HG02938 (cell line): ENCODE measurements around the gene WDFY3.
"Not testable (repeated sequence)": the region's sequence is repeated elsewhere in the genome, so short reads cannot be mapped to it uniquely, and the experiment has no call there.

ENCODE experiments used
- ATAC-seq: cut with Tn5 transposase; IDR thresholded peaks from one replicate; pipeline ENCODE4 v1.9.1; 2021; ENCODE audit warnings: mild to moderate bottlenecking, moderate library complexity; ENCODE audit not compliant: unreplicated experiment

Gene WDFY3

GRCh38 chr4:84682661-84683060 is 283.8 kb downstream of the WDFY3 start:
- not testable (repeated sequence) for ATAC-seq

DNA sequence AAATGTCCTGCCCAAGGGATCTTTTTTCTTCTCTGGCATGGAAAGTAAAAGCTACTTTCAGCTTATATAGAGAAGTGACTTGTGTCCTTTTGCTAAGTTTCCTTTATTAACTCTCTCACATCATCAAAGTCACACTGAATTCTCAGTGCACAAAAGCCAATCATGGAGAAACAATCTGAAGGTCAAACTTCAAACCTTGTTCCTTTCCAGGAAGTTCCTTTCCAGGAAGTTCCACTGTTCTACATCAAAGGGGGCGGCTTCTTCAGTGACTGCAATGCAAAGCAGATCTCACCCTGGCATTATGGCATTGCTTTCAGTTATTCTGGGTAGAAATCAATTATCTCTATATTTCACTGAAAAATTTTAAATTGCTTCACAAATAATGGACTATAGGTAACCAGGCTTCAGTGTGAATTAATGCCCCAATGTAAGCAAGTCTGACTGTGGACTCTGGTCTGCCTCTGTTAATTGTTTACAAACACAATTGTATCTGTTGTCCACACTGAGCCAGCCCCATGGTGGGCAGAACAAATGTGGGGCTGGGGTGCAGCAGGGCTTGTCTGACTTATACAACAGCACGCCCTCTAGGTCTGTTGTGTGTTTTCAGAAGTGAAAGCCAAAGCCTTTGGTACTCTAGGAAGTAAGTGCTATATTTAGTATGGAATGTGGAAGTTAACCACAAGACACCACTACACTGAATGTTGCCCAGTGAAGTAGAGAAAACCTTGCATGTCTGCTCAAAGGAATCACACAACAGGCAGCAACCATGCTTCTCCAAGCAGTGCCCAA is 284.8 kb downstream of the WDFY3 start:
- ATAC-seq: no peak

DNA sequence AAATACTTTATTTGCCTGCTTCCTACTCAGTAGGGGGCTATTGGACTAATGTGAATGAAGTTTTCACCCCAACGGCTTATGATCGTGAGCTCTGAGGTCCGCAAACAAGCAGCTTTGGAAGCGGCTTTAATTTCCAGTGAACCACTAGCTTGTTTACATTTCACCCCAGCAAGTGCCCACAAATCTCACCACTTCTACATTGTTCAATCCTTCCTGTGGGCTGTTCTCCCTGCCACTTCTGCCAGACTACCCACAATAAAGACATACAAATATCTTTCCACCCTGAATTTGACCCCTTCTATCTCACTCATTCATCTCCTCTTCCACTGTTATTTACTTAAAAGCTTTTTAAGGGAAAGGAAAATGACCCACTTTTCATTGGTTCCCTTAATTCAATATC is 285.5 kb downstream of the WDFY3 start:
- no peak for ATAC-seq

DNA sequence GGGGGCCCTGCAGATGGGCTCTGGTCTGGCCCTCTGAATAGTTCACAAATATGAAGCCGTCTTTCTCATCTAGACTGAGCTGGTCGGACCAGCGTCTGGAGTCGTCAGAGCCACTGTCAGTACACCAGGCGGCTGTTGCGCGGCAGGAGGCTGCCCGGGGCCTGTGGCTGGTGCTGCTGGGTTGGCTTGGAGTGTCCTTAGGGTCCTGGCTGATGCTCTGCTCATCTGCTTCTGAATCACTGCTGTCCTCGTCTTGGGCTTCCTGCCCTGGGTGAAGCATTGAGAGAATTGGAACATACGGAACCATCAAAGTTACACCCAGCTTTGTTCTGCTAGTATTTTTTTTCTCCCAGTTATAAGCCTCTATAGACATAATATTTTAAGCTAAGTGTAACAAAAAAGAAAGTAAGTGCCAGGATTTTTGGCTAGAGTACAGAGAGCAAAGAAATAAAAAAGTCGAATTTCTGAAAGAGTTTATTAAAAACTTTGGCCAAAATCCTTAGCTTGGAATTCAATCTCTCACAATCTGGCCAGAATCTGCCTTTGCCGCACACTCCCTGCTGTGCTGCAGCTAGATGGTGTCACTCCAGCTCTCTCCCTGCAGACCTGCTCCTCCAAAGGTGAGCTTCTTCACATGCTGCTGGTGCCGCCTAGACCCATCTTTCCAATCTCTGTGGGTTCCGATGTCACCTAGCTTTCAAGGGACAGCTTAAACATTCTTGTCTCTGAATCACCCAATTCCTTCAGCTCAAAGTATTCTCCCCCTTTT is 287.3 kb downstream of the WDFY3 start:
- ATAC-seq: no peak

DNA sequence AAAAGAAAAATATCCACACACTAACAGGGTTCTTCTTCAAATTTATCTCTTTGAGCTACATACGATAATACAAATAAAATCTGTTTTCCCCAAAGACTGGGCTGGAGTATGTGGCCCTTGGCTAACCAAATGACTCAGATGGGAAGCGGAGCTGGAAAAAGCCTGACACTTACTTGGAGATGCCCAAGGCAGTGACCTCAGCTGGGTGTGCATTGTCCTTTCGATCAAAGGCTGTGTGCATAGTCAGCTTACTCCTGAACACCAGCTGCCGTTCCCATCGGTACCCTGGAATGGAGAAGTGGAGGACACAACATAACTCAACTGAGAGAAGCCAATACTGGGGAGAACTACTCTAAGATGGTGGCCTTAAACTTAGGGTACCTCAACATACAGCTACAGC is 288.5 kb downstream of the WDFY3 start:
- no peak for ATAC-seq

GRCh38 chr4:84677093-84677492 is 289.4 kb downstream of the WDFY3 start:
- ATAC-seq: no peak

DNA sequence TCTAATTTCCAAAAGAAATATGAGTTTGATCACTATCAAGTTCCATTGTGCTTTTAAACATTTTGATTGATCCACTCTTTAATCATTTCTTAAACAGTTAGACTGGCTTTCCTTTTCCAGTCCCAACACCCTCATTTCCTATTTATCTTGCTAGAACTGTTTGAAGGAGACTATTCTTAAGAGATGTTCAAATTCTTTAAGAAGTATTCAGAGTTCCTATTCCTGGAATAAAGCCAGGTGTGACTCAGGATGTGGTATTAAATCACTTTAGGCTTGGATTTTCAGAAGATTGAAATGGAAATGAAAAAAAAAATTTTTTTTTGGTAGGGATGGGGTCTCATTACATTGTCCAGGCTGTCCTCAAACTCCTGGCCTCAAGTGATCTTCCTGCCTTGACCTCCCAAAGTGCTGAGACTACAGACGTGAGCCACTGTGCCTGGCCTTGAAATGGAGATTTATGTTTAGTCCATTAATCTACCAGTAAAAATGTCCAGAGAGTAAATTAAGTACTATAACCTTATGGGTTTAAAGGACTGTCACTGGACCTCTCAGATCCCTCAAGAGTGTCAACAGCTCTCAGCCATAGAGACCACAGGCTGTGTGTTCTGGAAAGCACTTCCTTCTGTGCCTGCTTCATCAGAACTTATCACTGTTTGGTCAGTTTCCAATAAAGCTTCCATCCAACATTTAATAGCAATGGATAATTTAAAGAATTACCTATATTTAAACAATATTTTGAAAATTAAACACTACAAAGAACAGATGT is 292.8 kb downstream of the WDFY3 start:
- no peak for ATAC-seq

- ATAC-seq: no peak
These were observed 294.3 kb downstream of the WDFY3 start for GRCh38 chr4:84672177-84672576.

DNA sequence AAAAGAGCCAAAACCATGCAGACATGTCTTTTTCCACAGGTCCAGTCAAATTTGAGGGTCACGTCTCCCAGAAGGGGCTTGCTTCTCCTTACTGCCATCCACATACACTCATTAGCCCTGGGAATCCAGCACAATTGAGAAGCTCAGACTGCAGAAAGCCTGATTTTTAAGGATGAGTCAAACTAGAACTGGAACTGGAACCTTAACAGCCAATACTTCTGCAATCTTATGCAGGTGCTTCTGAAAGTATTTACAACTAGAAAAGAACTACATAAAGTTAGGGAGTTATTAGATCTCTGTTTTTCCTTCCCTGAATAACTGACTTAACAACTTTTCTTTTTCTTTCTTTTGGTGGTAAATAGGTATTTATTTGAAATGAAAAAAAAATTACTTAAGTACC is 297.3 kb downstream of the WDFY3 start:
- ATAC-seq: no peak

- ATAC-seq: no peak
These were observed 300.1 kb downstream of the WDFY3 start for GRCh38 chr4:84666439-84666838.

GRCh38 chr4:84664767-84665166 is 301.7 kb downstream of the WDFY3 start:
- not testable (repeated sequence) for ATAC-seq

- ATAC-seq: no peak
These were observed 305.1 kb downstream of the WDFY3 start for GRCh38 chr4:84661191-84661939.

GRCh38 chr4:84660606-84661005 is 305.9 kb downstream of the WDFY3 start:
- ATAC-seq: no peak

DNA sequence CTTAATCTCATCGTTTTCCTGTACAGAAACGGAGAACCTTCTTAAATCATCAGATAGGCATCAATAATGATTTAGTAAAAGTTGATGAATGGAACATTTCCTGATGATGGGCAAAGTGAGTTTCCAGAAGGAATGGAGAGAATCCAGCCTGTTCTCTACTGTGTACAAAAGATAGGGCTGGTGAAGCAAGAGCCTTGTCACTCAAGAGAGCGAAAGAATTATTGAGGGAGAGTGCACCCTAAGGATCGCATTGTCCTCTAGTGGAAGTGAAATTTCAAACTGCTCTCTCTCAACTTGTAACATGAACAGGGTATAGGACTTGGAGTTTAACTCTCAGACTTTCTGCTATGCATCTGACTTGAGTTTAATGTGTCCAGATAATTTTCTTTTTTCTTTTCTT is 314.0 kb downstream of the WDFY3 start:
- no peak for ATAC-seq

DNA sequence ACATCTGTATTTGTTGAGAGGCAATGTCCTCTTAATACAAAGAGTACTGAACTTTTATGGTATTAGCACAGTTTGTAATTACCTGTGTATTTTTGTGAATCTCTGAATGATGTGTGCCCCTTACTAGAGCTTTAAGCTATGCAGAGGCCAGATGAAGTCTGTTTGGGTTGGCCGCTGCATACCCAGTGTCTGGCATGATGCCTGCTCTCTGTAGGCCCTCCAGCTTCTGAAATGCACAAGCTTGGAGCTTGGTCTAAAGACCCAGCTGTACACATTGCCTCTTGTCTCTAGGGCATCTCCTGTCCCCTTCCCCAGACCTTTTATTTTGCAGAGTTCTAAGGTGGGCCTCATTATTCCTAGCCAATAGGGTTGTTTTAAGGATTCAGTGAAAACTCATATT is 315.0 kb downstream of the WDFY3 start:
- ATAC-seq: no peak

DNA sequence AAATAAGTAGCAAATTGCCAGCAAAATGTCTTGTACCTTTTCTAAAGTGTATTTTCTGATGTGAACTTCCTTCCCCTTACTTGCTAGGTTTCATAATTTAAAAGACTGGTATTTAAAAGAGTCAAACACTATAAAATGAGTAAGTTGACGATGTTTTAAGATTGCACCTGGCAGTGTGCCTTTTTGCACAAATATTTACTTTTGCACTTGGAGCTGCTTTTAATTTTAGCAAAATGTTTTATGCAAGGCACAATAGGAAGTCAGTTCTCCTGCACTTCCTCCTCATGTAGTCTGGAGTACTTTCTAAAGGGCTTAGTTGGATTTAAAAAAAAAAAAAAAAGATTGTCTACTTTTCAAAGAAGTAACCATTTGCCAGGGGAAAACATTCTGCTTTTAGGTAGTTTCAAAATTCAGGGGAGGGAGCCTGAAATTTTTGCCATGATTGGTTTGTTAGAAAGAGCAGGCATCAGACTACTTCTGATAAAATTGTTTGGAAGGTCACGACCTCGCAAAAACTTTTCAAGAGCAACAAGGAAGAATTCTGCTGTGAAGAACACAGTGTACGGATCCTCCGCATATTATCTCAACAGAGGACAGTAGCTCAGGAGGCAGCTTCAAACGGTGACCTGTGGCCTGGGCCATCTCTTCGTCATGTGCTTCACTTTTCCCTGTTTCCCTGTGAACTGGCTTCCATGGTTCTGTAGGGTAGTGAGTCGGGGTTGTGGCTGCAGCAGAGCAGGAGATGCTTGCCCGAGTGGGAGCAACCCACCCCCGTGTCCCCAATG is 317.4 kb downstream of the WDFY3 start:
- no peak for ATAC-seq

DNA sequence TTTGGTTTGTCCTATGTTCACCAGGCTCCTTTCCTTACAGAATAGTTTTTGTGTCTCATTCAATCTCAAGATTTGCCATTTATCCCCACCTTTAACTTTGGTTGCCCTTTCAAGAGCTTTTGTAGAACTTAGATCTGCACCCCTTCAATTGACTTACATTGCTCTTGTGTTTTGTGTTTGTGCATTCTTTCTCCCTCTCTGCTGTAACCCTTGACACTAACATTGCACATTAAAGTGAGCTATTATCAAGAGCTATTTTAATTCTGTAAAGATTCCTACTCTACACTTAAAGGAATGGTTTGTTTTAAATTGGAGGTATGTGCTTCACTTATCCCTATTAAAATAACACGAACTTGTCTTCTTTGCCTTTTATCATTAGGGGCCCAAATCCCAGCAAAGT is 318.3 kb downstream of the WDFY3 start:
- no peak for ATAC-seq

- ATAC-seq: no peak
These were observed 319.1 kb downstream of the WDFY3 start for GRCh38 chr4:84647312-84647884.

GRCh38 chr4:84644087-84644486 is 322.4 kb downstream of the WDFY3 start:
- ATAC-seq: no peak

GRCh38 chr4:84639145-84639544 is 327.3 kb downstream of the WDFY3 start:
- ATAC-seq: no peak
